Peyer's patch (tissue), 4 donors: Measurements from ENCODE around the gene HELZ. TPM values are rescaled to one million over a fixed set of nuclear protein-coding genes. Genes with fewer than 3 reads are reported as not detected.
"Not testable (repeated sequence)": the region's sequence is repeated elsewhere in the genome, so short reads cannot be mapped to it uniquely, and the experiment has no call there.

ENCODE experiments used
- DNase-seq, 3 donors: peaks; one replicate each; pipeline ENCODE4 v3.0.0-alpha.2; 2017 to 2019
- H3K27ac ChIP-seq, 4 donors: fragments of 200-600 bp; sonication (generic); one replicate each; pipeline ENCODE4 v1.5.1; 2016 to 2019
- H3K27me3 ChIP-seq, 2 donors: fragments of 200-600 bp; sonication (generic); one replicate each; pipeline ENCODE4 v1.5.1; 2019
- H3K36me3 ChIP-seq, 3 donors: fragments of 200-600 bp; sonication (generic); one replicate each; pipeline ENCODE4 v1.5.1; 2016 to 2019
- H3K4me1 ChIP-seq, 4 donors: fragments of 200-600 bp; sonication (generic); one replicate each; pipeline ENCODE4 v1.5.1; 2016 to 2019
- H3K4me3 ChIP-seq, 4 donors: fragments of 200-600 bp; sonication (generic); 1 replicate in 3 of 4; 2 replicates in 1 of 4; pipeline ENCODE4 v1.5.1; 2016 to 2019; ENCODE audit warnings: mild to moderate bottlenecking in 1 of 4
- H3K9me3 ChIP-seq, 4 donors: fragments of 200-600 bp; sonication (generic); one replicate each; pipeline ENCODE4 v1.5.1; 2016 to 2019; ENCODE audit warnings: mild to moderate bottlenecking in 1 of 4
- POLR2A ChIP-seq, 2 donors: fragments of 450-650 bp; IDR thresholded peaks; one replicate each; pipeline ENCODE4 v1.5.1; 2017; ENCODE audit warnings: antibody characterized with exemption in 2 of 2, mild to moderate bottlenecking in 2 of 2, moderate library complexity in 2 of 2
- total RNA-seq, 4 donors: library from RNA; depleted of rRNA; stranded (reverse); fragments of >200 nt; gene quantifications; one replicate each; pipeline ENCODE4 v1.1.0, GENCODE V29; 2016
- TF ChIP-seq, protein P1 (sequence below), 6 experiments: fragments of 450-650 bp in 4 of 6; fragments of 200-600 bp in 2 of 6; sonication (generic) in 1 of 6; IDR thresholded peaks; one replicate each; pipeline ENCODE4 v1.5.1; 2017 to 2019; ENCODE audit warnings: antibody characterized with exemption in 6 of 6, mild to moderate bottlenecking in 3 of 6, moderate library complexity in 1 of 6

HELZ gene
- total RNA-seq, 4 donors from 2014 or later: 37.1 to 124 (median 58.8) TPM

DNA sequence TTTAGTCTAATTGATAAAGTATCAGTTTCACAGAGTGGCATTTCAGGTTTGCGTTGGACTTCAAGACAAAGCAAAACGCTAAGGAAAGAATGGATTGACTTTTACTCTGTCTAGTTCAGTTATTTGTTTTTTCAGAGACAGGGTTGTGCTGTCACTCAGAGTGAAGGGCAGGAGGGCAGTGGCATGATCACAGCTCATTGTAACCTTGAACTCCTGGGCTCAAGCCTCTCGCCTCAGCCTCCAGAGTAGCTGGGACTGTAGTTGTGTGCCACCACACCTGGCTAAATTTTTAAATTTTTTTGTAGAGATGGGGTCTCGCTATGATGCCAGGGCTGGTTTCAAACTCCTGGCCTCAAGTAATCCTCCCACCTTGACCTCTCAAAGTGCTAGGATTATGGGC, 114.2 kb downstream of the HELZ start:
- no peak for DNase-seq
- Histone ChIP-seq H3K36me3 (peaks cover 0 to 24% (median 0%) of the 10 kb centered on the region in 3 donors), H3K27ac (no peak overlapping the region), H3K4me3 (no peak overlapping the region), H3K4me1 (no peaks in the 10 kb centered on the region), H3K9me3 (no peaks in the 10 kb centered on the region), H3K27me3 (no peaks in the 10 kb centered on the region)
- TF ChIP-seq POLR2A (IDR thresholded peaks at IDR 0.05): no peak
- TF ChIP-seq, protein P1, sequence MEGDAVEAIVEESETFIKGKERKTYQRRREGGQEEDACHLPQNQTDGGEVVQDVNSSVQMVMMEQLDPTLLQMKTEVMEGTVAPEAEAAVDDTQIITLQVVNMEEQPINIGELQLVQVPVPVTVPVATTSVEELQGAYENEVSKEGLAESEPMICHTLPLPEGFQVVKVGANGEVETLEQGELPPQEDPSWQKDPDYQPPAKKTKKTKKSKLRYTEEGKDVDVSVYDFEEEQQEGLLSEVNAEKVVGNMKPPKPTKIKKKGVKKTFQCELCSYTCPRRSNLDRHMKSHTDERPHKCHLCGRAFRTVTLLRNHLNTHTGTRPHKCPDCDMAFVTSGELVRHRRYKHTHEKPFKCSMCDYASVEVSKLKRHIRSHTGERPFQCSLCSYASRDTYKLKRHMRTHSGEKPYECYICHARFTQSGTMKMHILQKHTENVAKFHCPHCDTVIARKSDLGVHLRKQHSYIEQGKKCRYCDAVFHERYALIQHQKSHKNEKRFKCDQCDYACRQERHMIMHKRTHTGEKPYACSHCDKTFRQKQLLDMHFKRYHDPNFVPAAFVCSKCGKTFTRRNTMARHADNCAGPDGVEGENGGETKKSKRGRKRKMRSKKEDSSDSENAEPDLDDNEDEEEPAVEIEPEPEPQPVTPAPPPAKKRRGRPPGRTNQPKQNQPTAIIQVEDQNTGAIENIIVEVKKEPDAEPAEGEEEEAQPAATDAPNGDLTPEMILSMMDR (IDR thresholded peaks at IDR 0.05): no peak

DNA sequence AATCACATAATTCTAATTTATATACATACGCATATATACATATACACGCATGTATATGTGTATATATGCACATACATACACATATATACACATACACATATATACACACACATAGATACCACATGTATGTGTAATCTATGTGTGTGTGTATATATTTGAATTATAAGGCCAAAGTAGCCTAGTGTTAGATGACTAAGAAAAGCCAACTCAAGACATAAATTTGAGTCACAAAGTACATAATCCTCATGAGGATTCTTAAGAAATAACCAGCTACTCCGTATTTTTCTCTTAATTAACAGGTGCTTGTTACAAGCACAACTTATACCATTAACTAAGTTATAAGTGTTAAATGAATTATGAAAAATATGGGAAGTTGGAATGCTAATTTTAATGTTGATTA, 115.7 kb downstream of the HELZ start:
- H3K27me3 ChIP-seq: no peaks in the 10 kb centered on the region
- no peak overlapping the region for H3K4me3 ChIP-seq
- DNase-seq: no peak
- TF ChIP-seq POLR2A (IDR thresholded peaks at IDR 0.05): no peak
- no peak overlapping the region for H3K27ac ChIP-seq
- peaks cover 0 to 18% (median 0%) of the 10 kb centered on the region in 3 donors for H3K36me3 ChIP-seq
- H3K4me1 ChIP-seq: no peaks in the 10 kb centered on the region
- no peaks in the 10 kb centered on the region for H3K9me3 ChIP-seq

DNA sequence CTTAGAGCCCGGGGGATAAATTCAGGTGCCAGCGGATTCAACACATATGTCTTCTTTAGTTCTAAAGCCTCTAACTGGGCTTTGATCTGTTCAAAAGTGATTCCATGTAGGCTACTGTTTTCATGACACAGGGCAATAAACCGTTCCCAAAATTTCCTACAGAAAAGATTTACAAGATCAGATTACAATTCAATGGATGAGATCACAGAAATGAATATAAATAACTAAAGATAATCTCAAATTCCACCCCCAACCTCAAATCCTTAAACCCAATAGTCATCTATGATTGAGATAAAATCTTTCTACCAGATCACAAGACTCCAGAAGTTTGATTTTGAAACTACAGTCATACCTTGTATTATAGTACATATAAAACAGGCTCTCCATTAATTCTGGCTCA, 116.3 kb downstream of the HELZ start:
- Histone ChIP-seq H3K27me3 (no peaks in the 10 kb centered on the region), H3K36me3 (peaks cover 0 to 18% (median 0%) of the 10 kb centered on the region in 3 donors), H3K4me3 (no peak overlapping the region), H3K9me3 (no peaks in the 10 kb centered on the region), H3K4me1 (no peaks in the 10 kb centered on the region), H3K27ac (no peak overlapping the region)
- DNase-seq: no peak
- no peak for TF ChIP-seq POLR2A (IDR thresholded peaks at IDR 0.05)
- TF ChIP-seq, protein P1 (IDR thresholded peaks at IDR 0.05): no peak

DNA sequence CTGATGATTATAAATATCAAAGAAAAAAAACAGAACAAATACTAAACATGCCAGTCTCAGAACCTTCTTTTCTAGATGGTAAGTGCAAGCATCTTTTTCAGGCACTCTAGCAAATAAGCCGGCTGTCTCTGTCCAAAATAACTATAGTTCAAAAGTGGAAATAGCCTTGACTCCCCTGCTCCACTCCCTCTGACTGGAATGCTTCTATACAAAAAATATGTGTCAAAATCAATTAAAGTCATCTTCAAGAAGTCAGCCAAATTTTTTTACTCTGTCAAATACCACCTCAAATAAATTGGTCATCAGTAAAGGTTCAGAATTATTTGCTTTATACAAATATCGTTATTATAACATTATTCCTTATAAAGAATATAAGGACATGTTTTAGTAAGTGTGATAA, 117.1 kb downstream of the HELZ start:
- Histone ChIP-seq H3K4me3 (no peak overlapping the region), H3K9me3 (no peaks in the 10 kb centered on the region), H3K4me1 (no peaks in the 10 kb centered on the region), H3K36me3 (peaks cover 0 to 20% (median 0%) of the 10 kb centered on the region in 3 donors), H3K27ac (no peak overlapping the region), H3K27me3 (no peaks in the 10 kb centered on the region)
- TF ChIP-seq POLR2A (IDR thresholded peaks at IDR 0.05): no peak
- TF ChIP-seq, protein P1 (IDR thresholded peaks at IDR 0.05): no peak
- DNase-seq: no peak

DNA sequence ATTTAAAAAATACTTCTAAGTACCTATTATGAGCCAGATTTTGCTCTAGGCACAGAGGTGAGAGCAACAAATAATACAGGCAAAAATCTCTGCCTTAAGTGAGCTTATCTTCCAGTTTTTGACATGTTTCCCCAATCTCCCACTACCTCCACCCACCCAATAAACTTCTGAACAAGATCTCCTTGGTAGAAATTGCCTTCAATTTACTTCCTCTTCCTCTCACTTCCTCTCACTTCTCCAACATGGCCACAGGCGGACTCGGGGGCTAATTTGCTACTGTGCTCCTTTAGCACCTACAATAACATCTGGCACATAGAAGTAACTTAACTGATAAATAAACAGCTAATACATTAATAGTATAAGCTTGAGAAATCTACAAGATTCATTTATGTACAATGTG, 118.0 kb downstream of the HELZ start:
- peaks cover 0 to 29% (median 0%) of the 10 kb centered on the region in 3 donors for H3K36me3 ChIP-seq
- no peaks in the 10 kb centered on the region for H3K4me1 ChIP-seq
- DNase-seq: no peak
- no peak overlapping the region for H3K4me3 ChIP-seq
- H3K9me3 ChIP-seq: no peaks in the 10 kb centered on the region
- TF ChIP-seq POLR2A (IDR thresholded peaks at IDR 0.05): no peak
- H3K27ac ChIP-seq: no peak overlapping the region
- H3K27me3 ChIP-seq: no peaks in the 10 kb centered on the region

DNA sequence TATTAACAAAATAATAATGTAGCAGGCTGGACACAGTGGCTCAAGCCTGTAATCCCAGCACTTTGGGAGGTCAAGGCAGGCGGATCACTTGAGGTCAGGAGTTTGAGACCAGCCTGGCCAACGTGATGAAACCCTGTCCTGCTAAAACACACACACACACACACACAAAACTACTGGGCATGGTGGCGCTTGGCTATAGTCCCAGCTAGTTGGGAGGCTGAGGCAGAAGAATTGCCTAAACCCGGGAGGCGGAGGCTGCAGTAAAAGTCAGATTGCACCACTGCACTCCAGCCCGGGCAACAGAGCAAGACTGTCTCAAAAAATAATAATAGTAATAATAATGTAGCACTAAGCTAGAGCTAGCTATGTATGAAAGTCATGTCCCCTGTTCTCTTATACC, 118.5 kb downstream of the HELZ start:
- not testable (repeated sequence) for H3K27ac ChIP-seq, H3K4me3 ChIP-seq, DNase-seq, H3K27me3 ChIP-seq, H3K9me3 ChIP-seq, H3K4me1 ChIP-seq
- peaks cover 0 to 32% (median 0%) of the 10 kb centered on the region in 3 donors for H3K36me3 ChIP-seq

DNA sequence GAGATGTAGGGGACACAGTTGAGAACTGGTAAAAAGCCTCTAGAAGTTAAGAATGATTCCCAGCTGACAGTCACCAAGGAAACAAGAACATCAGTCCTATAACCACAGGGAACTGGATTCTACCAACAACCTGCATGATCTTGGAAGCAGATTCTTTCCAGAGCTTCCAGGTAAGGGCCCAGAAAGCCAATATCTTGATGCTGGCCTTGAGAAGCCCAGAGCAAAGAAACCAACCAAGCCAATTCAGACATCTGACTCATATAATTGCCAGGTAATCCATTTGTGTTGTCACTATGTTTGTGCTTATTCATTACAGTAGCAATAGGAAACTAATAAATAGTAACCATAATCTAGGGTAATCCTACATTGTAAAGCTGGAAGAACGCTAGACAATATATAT, 119.1 kb downstream of the HELZ start:
- H3K4me1 ChIP-seq: no peaks in the 10 kb centered on the region
- H3K27me3 ChIP-seq: no peaks in the 10 kb centered on the region
- H3K4me3 ChIP-seq: no peak overlapping the region
- no peak for DNase-seq
- TF ChIP-seq POLR2A (IDR thresholded peaks at IDR 0.05): no peak
- TF ChIP-seq, protein P1 (IDR thresholded peaks at IDR 0.05): no peak
- H3K36me3 ChIP-seq: peaks cover 0 to 32% (median 0%) of the 10 kb centered on the region in 3 donors
- H3K27ac ChIP-seq: no peak overlapping the region
- no peaks in the 10 kb centered on the region for H3K9me3 ChIP-seq
